HG02973 (cell line): Measurements from ENCODE around the gene TMEM72.
"Not testable (repeated sequence)": the region's sequence is repeated elsewhere in the genome, so short reads cannot be mapped to it uniquely, and the experiment has no call there.

ENCODE experiments used
- ATAC-seq: cut with Tn5 transposase; IDR thresholded peaks from one replicate; pipeline ENCODE4 v1.9.1; 2021; ENCODE audit warnings: moderate library complexity; ENCODE audit not compliant: unreplicated experiment

The TMEM72 gene

GRCh38 chr10:44911081-44911540, at the start of gene TMEM72:
Gene TMEM72, plus strand, starts transcription at chr10:44911337. Its CDS starts 176 bp downstream, at chr10:44911513.
- no peak for ATAC-seq

DNA sequence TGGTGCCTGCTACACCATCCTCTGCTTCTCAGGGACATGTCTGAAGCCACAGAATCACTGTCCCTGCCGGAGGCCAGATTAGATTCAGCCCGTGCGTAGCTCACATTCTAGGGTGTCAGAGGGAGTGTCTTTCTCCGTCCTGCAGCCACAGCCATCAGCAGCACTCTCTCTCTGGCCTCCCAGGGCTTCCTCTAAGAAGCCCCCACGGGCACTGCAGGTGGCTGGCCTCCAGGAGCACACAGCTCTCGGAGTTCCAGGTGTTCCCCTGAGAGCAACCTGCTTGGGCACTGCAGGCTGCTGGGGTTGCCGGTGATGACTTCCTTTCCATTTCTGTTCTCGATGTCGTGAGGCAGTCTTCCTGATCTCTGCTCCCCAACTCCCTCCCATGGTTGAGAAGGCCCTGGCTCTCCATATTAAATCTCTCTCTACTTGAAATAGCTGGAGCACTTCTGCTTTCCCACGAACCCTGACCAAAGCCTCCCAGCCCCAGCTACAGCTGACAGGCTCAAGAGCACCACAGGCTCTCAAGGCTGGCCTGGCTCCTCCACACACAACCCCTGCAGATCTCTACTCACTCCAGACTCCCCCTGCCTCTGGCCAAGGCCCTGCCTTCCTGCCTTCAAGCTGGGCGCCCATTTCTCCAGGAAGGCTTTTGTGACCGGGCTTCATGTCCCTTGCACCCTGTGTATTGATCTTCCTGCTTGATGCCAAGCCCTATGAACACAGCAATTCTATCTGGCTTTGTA, 49.0 kb upstream of the TMEM72 start:
- no peak for ATAC-seq

GRCh38 chr10:44862924-44863323, 48.2 kb upstream of the TMEM72 start:
- no peak for ATAC-seq

DNA sequence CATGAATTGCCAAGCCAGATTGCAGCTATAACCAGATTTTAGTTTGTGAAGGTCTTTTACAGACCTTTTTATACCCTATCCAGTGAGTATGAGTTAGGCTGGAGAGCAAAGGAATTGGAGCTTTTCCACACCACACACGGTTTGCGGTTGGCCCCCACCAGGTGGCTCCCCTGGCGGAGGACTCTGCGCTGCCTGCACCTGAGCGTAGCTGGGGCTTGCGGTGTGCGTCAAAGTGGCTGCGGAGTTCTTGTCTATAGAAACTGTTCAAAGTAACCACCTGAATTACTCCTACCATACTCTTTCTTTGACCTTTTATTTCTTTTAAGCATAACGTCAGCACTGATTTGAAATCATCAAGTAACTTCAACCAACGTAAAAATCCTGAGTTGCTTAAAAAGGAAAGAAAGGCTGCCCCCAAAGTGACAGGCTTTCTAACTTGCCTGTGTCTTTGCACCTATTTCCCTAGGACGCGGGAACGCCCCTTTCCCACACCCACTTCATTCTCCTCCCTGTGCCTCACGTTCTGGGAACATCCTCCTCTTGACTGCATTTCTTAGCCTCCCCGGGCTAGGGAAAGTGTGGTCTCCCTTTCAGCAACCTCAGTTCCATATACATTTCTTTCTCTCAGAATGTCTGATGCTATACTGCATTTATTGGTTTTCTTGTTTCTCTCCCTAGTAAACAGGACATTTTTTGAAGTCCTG, 47.6 kb upstream of the TMEM72 start:
- ATAC-seq: no peak

GRCh38 chr10:44864051-44864450, 47.1 kb upstream of the TMEM72 start:
- no peak for ATAC-seq

DNA sequence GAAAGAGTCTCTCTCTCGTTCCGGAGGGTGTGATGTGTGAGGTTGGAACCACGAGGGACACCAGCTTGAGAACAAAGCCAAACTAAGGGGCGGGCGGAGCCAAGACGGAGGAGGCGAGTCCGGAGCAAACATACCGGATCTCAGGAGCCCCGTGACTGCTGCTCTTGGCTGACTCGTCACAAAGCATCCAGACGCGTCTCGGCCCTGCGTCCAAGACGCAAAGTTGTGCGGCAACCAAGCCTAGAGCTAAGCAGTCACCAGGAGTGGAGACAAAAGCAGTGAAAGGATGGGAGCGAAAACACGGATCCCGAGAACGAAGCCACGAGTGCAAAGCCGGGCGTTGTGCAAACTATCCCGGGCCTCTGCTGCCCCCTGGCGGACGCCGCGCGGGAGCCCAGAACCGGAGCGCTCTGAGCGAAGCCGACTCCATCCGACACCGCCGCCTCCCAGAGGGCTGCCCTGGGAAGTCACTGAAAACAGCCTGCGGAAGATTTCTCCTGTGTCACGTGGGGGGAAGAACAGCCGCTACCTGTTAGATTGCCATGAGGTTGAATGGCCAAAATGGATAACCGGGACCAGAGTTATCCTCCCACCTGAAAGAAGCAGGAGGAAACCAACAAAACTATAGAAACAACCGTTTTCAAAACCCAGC, 46.4 kb upstream of the TMEM72 start:
- ATAC-seq: peak; percentile 90

- no peak for ATAC-seq
Observed at GRCh38 chr10:44865289-44865671, 45.9 kb upstream of the TMEM72 start.

DNA sequence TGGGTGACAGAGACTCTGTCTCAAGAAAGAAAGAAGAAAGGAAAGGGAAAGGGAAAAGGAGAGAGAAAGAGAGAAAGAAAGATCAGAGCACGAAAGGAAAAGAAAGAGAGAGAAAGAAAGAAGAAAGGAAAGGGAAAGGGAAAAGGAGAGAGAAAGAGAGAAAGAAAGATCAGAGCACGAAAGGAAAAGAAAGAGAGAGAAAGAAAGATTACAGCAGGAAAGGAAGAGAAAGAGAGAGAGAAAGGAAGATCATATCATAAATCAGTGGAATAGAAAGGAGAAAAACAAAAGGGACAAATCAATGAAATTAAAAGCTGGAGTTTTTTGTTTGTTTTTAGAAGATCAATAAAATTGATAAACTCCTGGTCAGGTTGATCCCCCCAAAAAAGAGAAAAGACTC, 44.8 kb upstream of the TMEM72 start:
- ATAC-seq: not testable (repeated sequence)

DNA sequence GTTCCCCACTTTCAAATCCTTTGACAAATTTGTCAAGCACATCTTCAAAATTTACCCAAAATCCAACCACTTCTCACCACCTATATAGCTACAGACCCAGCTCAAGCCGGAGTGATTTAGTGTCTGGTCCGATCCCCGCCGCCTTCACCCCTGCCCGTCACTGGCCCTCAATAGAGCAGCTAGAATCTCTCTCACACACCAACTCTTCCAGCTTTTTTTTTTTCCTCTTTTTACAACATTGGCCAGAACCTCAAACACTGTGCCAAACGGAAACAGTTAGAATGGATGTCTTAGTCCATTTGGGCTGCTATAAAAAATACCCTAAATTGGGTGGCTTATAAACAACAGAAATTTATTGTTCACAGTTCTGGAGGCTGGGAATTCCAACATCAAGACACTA, 41.1 kb upstream of the TMEM72 start:
- no peak for ATAC-seq

DNA sequence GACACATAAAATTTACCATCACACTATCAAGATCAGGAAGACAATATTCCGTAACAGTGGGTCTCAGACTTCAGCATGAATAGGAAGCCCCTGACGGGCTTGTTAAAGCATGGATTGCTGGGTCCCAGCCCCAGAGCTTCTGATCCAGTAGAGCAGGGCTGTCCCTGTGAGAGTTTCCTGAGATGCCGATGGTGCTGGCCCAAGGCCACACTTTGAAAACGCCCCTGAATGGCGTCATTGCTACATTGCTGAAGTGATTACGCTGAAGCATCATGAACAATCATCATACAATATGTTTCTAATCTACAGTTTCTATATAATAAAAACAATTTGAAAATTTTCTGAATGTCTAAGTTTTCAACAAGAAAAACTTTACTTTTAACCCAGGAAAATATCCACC, 38.0 kb upstream of the TMEM72 start:
- no peak for ATAC-seq

- no peak for ATAC-seq
Observed at GRCh38 chr10:44874166-44874565, 37.0 kb upstream of the TMEM72 start.

GRCh38 chr10:44878706-44879530, 32.2 kb upstream of the TMEM72 start:
- ATAC-seq: peak; percentile 72

- ATAC-seq: no peak
Observed at GRCh38 chr10:44879531-44879899, 31.6 kb upstream of the TMEM72 start.

DNA sequence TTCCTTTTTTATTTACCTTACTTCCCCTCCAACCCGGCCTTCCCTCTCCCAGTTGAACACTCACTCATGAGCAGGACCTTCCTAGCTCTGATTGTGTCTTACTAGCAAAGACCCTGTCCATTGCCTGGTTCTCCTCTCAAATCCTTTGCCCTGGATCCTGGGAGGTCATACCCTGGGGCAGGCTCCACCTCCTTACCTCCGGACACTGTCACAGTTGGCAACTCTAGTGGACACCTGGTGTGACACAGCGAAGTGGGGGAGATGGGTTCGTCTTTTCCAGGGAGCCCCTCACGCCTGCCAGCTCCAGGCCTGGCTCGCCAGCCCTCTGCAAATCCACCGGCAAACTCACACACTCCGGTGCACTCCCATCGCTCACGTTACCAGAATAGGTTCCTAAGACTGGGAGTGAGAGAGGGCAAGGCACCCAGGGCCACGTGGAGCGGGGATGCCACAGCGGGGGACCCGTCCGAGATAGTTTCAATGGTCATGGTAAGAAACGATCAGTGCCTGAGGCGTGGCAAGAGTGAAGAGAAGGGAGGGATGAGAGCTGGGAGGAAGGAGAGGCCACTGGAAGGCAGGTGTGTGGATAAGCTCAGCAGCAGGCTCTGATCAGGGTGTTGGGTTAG, 30.9 kb upstream of the TMEM72 start:
- ATAC-seq: no peak

- ATAC-seq: no peak
Observed at GRCh38 chr10:44881649-44882048, 29.5 kb upstream of the TMEM72 start.

GRCh38 chr10:44882166-44882720, 28.9 kb upstream of the TMEM72 start:
- no peak for ATAC-seq

DNA sequence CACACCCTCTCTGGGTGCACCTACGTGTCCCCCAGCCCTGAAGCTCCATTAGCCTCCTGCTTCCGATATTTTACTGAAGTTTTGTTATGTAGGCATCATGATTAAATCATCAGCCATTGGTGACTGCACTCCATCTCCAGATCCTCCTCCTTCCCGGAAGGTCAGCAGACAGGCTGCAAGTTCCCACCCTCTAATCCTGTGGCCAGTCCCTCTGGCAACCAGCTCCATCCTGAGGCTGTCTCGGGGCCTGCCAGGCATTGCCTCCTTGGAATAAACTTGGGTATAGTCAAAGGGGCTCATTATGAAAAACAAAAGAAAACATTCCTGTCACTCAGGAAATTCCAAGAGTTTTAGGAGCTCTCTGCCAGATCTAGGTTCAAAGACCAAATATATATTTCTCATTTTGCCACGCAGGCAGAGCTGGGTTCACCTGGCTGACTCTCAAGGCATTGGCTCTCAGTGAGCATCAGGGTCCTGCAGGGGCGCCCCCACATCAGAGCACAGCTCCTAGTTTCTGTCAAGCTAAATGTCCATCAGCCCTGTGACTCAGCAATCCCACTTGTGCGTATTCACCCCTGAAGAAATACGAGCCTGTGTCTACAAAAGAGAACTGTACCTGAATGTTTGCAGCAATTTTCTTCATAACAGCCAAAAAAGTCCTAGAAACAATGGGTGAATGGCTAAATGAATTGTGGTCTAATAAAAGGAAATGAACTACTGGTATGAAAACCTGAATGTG, 27.4 kb upstream of the TMEM72 start:
- no peak for ATAC-seq

GRCh38 chr10:44885710-44886109, 25.4 kb upstream of the TMEM72 start:
- ATAC-seq: no peak

DNA sequence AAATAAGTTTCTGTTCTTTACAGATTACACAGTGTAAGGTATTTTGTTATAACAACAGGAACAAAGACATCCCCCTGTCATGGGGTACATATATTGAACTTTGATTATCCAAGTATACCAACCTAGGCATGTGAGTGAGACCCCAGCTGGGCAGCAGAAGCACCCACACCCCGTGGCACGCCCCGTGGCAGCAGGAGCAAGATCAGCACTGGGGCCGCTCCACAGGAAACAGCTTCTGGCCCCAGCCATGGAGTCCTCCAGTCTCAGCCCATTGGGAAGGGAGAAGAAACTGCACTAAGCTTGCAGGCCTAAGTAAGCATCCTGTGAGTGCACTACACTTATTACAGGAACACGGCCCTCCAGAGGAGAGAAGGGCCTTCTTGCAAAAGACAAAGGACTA, 24.2 kb upstream of the TMEM72 start:
- no peak for ATAC-seq

DNA sequence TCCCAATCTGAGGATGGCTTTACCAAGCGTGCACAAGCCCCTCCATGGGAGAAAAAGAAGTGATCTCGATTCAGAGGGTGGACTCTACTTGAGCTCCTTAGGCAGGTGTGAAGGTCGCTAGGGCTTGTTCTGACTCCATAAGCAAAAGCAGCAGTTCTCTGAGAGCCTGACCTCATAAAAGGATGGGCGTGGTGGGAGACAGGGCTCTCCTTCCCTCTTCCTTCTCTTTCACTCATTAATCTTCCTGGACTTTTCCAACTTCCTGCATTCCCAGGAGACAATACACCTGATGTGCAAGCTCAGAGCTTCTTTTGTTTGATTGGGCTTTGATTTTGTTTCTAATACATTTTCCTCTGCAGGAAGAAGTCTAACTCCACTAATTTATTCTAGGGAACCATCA, 22.3 kb upstream of the TMEM72 start:
- no peak for ATAC-seq
